Measurements from ENCODE around the gene PADI3. TPM values are rescaled to one million over a fixed set of nuclear protein-coding genes. Genes with fewer than 3 reads are reported as not detected.

The PADI3 gene
- total and polyA plus RNA-seq, 2 of the 8 experiments (the other 6 are each of a cell fraction or from before 2014, with no cell fraction given), result 0.37 to 0.94 TPM

GRCh38 chr1:17295292-17295691 lies 46.4 kb downstream of the PADI3 start:
- CTCF ChIA-PET (ENCODE audit: partially characterized antibody), result interaction anchor here (0.6 to 1.6 kb wide), 5 partner anchors 19 to 174 kb away, joined by 3 to 4 read pairs (median 4); no protein-coding TSS in a partner anchor
- no peaks in the 10 kb centered on the region for H3K23me2 ChIP-seq (ENCODE audit: low read depth, low read length)
- no peak overlapping the region for H3K4me3 ChIP-seq (ENCODE audit: extremely low read depth in 1 of 4, insufficient read depth in 2 of 4, low read depth in 3 of 4, low read length in 4 of 4)
- H3K27ac ChIP-seq (ENCODE audit: low read depth, low read length), result no peak overlapping the region
- no peak overlapping the region for H3K4me2 ChIP-seq (ENCODE audit: insufficient read depth in 1 of 2, low read depth in 2 of 2, low read length in 2 of 2)
- no peaks in the 10 kb centered on the region for H3K4me1 ChIP-seq (replicated peaks in 1 of 4; ENCODE audit: control insufficient read depth in 3 of 4, insufficient read depth in 4 of 4, low read length in 3 of 4)
- H3K27me3 ChIP-seq (replicated peaks in 1 of 4; ENCODE audit: control insufficient read depth in 3 of 4, extremely low read depth in 1 of 4, insufficient read depth in 3 of 4, low read length in 3 of 4), result no peaks in the 10 kb centered on the region
- no peak overlapping the region for H2BK15ac ChIP-seq (ENCODE audit: low read length)
- H4K20me1 ChIP-seq (replicated peaks in 1 of 2; ENCODE audit: control insufficient read depth in 1 of 2, insufficient read depth in 2 of 2, low read length in 2 of 2), result no peaks in the 10 kb centered on the region
- POLR2A ChIA-PET (ENCODE audit: partially characterized antibody), result interaction anchor here (0.6 to 1.5 kb wide), 2 partner anchors 13 to 17 kb away, joined by 3 to 4 read pairs; no protein-coding TSS in a partner anchor
- H2BK20ac ChIP-seq (ENCODE audit: low read length), result no peak overlapping the region
- no peak overlapping the region for H4K5ac ChIP-seq (ENCODE audit: insufficient read length, low read depth, low read length)
- no peaks in the 10 kb centered on the region for H3K79me1 ChIP-seq (ENCODE audit: low read depth, low read length)
- H2BK120ac ChIP-seq (replicated peaks; ENCODE audit: low read depth, low read length), result no peak overlapping the region
- no peak overlapping the region for H4K8ac ChIP-seq (ENCODE audit: extremely low read depth, insufficient read depth, low read length)
- no peaks in the 10 kb centered on the region for H3K36me3 ChIP-seq (ENCODE audit: control insufficient read depth in 2 of 4, insufficient read depth in 4 of 4, low read length in 3 of 4)
- no peak overlapping the region for H3K14ac ChIP-seq (ENCODE audit: insufficient read length)
- H3K23ac ChIP-seq (ENCODE audit: insufficient read length), result no peak overlapping the region
- no peak overlapping the region for H2AK5ac ChIP-seq (ENCODE audit: low read depth, low read length)
- H4K91ac ChIP-seq (replicated peaks; ENCODE audit: insufficient read length, low read length), result no peak overlapping the region
- no peak for TF ChIP-seq ATF2 (IDR thresholded peaks at IDR 0.05; ENCODE audit: low read length)
- no peak overlapping the region for H3K4ac ChIP-seq (replicated peaks; ENCODE audit: insufficient read length, low read depth, low read length)
- WGBS, 2 experiments (ENCODE audit: extremely low coverage in 1 of 2, insufficient coverage in 1 of 2, insufficient read length in 1 of 2, insufficient replicate concordance in 2 of 2, low coverage in 1 of 2, low lambda C conversion rate in 2 of 2, missing lambda C conversion rate in 1 of 2), result 71% methylated on average over 4 of the region's 4 CpGs; no CpG with 5 or more reads in 1 of the 2 experiments
- no peak overlapping the region for H2AFZ ChIP-seq (ENCODE audit: low read length)
- no peak overlapping the region for H2BK12ac ChIP-seq (ENCODE audit: low read depth, low read length)
- no peak overlapping the region for H3K56ac ChIP-seq (replicated peaks; ENCODE audit: insufficient read length, low read depth, low read length)
- FAIRE-seq, result no peak
- no peak overlapping the region for H3K18ac ChIP-seq (ENCODE audit: extremely low read depth, low read length)
- H3K9me3 ChIP-seq (ENCODE audit: insufficient read depth in 2 of 2, low read depth in 1 of 2, low read length in 1 of 2), result no peaks in the 10 kb centered on the region
- no peak overlapping the region for H3K9ac ChIP-seq (replicated peaks in 1 of 4; ENCODE audit: extremely low read depth in 1 of 4, low read depth in 3 of 4, low read length in 3 of 4)
- no peak for DNase-seq (ENCODE audit: low read depth in 1 of 2, low spot score in 2 of 2)
- H3K79me2 ChIP-seq (ENCODE audit: control insufficient read depth in 1 of 2, insufficient read depth in 2 of 2, low read length in 2 of 2), result no peaks in the 10 kb centered on the region
- H2BK5ac ChIP-seq (ENCODE audit: low read depth, low read length), result no peak overlapping the region

All from H1 (cell line).